ENCODE results near the gene CUEDC1. TPM values are rescaled to one million over a fixed set of nuclear protein-coding genes. Genes with fewer than 3 reads are reported as not detected.

CUEDC1 gene
- total RNA-seq, 4 donors from 2014 or later = 30.3 to 72.2 (median 51.2) TPM

DNA sequence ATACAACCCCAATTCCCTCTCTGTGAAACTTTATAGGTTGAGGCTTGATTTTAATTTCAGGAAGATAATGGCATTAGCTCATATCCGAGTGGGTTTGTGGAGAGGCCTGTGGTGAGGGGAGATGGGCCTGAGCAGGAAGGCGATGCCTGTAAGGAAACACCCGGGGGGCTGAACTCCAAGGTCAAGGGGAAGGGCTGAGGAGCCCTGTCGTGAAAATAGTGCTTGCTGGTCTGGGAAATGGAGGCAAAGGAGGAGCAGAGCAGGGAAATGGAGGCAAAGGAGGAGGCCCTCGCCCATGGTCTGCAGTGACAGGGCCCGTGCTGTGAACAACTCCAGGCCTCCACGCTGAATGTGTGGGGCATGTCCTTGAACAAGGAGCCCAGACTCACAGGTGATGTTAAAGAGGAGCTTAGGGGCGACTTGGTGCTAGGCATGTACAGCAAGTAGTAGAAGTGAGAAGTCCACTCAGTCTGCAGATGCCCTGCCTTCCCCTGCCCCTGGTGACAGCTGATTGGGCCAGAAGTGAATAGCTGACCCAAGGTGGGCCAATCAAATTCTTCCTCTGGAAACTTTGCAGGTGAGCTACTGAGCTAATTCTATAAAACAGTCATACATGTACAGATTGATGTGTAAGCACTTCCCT lies 143.5 kb downstream of the CUEDC1 start:
- 65% methylated on average over 8 of the region's 8 CpGs for WGBS

More for the DNA sequence above, 143.5 kb downstream of the CUEDC1 start:
- H3K36me3 ChIP-seq = no peaks in the 10 kb centered on the region
- TF ChIP-seq POLR2AphosphoS5 (IDR thresholded peaks at IDR 0.05) = no peak
- TF ChIP-seq, protein P1, sequence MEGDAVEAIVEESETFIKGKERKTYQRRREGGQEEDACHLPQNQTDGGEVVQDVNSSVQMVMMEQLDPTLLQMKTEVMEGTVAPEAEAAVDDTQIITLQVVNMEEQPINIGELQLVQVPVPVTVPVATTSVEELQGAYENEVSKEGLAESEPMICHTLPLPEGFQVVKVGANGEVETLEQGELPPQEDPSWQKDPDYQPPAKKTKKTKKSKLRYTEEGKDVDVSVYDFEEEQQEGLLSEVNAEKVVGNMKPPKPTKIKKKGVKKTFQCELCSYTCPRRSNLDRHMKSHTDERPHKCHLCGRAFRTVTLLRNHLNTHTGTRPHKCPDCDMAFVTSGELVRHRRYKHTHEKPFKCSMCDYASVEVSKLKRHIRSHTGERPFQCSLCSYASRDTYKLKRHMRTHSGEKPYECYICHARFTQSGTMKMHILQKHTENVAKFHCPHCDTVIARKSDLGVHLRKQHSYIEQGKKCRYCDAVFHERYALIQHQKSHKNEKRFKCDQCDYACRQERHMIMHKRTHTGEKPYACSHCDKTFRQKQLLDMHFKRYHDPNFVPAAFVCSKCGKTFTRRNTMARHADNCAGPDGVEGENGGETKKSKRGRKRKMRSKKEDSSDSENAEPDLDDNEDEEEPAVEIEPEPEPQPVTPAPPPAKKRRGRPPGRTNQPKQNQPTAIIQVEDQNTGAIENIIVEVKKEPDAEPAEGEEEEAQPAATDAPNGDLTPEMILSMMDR (IDR thresholded peaks at IDR 0.05) = no peak
- no peak for TF ChIP-seq POLR2A (IDR thresholded peaks at IDR 0.05; ENCODE audit: low read depth)
- no peak for TF ChIP-seq EP300 (IDR thresholded peaks at IDR 0.05)
- intact Hi-C loops (cut with DNase I) = no loop called here
- H3K4me1 ChIP-seq = peaks cover 18 to 20% (median 19%) of the 10 kb centered on the region in 4 donors
- H3K4me3 ChIP-seq = no peak overlapping the region
- DNase-seq (ENCODE audit: extremely low spot score) = peak; percentile 72
- no peaks in the 10 kb centered on the region for H3K27me3 ChIP-seq
- peak overlapping the region; percentile 63 to 76 (median 76) for H3K27ac ChIP-seq (replicated peaks in 1 of 4)
- H3K9me3 ChIP-seq = no peaks in the 10 kb centered on the region

Small RNAs within 50 kb of the gene (small RNA-seq; reads per million reads assigned to genes)
- 0 reads per million in 3 donors for gene AC015813.4

Other genes with a start within 250 kb of the CUEDC1 start
- not detected for gene CCDC182, start 210.1 kb downstream of the CUEDC1 start, total RNA-seq
- gene MRPS23, start 105.4 kb downstream of the CUEDC1 start, total RNA-seq = 10 to 100 TPM; 11.6 to 22.2 (median 16.9) TPM
- gene VEZF1, start 32.8 kb upstream of the CUEDC1 start, total RNA-seq = 100 to 1,000 TPM in 3 of 4 donors, 10 to 100 TPM in 1; 98.9 to 154 (median 121) TPM
- 100 to 1,000 TPM; 136 to 185 (median 156) TPM for gene SRSF1, start 51.8 kb upstream of the CUEDC1 start, total RNA-seq
- 10 to 100 TPM; 22.2 to 37.0 (median 36.3) TPM for gene DYNLL2, start 128.0 kb upstream of the CUEDC1 start, total RNA-seq
- not detected for gene OR4D1, start 193.0 kb upstream of the CUEDC1 start, total RNA-seq
- gene OR4D2, start 211.6 kb upstream of the CUEDC1 start, total RNA-seq = not detected
- gene EPX, start 237.3 kb upstream of the CUEDC1 start, total RNA-seq = not detected